Stimulated activated CD8-positive, alpha-beta memory T cell treated with anti-CD3 and anti-CD28 coated beads, Interleukin-4, amount 100 ng/mL, for 4 hours (primary cell): Measurements from ENCODE around the gene CCR3.
A peak's percentile ranks its signal among the peaks of the same experiment; 100 is the strongest.

ENCODE experiments used
- DNase-seq, 2 donors: peaks; one replicate each; pipeline ENCODE4 v3.0.0-alpha.2; 2020; ENCODE audit warnings: low read depth in 2 of 2, low spot score in 1 of 2

The CCR3 gene

DNA sequence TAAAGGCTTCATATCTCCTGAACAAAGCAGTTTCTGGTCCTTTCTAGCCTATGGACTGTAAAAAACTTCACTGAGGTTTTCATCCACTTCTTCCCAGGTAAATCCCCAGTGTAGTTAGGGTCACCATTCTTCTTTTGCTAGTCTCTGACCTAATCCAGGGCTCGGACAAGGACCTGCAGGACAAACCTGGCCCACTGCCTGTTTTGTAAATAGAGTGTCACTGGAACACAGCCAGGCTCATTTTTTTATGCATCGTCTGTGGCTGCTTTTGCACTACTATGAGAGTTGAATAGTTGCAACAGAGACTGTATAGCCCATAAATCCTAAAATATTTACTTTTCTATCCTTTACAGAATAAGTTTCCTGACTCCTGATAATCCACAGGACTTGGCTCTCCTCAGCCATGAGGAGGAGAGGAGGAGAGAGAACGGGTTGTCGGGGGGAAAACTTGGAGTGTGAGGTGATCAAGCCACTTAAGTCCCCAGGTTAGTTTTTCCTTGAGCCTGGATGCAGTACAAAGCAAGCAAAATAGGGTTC lies 29.0 kb downstream of the CCR3 start:
- no peak for DNase-seq

DNA sequence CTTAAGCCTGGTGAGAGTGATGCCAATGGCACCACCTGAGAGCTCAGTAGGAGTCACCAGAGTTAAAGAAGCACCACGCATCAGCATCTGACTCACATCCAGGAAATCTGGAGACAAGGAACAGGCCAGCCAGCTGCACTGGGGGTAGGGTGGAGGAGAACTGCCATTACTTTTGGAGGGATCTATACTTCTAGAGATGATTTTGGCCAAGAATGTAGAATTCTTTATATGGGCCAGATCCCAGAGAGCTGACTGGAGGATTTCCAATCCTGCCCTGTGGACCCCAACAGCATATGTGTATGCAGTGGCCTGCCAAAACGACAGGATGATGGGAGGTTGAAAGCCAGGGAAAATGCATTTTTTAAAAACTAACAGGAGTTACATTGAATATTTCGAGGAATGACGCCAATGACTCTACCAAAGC lies 29.8 kb downstream of the CCR3 start:
- no peak for DNase-seq

DNA sequence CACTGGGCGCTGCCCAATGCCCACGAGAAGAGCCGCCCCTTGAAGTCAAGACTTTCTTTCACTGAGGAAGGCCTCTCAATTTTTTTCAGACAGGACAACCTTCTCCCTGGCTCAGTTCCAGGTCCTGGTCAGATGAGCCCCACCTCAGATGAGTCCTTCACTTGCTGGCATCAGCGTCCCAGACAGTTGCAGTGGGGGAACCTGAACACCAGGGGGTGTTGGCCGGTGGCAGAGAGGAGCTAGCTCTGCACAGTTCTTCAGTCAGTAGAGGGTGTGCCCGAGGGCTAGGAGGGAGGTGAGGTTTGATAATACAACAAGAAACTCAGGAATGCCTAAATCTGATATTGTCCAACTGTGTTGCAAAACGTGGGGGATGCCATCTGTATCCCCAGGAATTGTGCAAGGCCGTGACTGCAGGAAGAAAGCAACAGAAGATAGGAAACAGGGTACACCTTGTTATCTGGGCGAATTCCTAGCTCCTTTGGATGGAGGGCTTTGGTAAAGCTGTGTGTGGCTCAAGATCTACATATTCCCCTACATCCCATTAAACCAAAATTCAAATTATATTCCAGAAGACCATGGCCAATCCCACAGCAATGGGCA lies 34.3 kb downstream of the CCR3 start:
- peak; percentile 53 to 56 for DNase-seq

DNA sequence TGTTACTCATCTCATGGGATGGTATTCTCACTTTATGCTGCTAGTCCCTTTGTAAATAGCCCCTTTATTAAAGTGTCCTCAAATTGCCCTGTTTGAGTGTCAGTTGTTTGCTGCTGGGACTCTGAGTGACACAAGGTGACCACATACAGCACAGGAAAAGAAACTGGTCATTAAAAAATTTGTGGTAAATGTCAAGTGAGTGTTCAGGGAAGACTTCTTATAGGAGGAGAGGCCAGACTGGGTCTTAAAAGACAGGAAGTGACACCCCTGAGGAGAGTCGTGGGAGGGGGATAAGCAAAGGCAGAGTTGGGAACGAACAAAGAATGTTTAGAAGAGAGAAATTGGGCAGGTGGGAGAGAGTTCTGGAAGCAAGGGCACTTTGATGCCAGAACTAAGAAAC lies 35.2 kb downstream of the CCR3 start:
- no peak for DNase-seq

DNA sequence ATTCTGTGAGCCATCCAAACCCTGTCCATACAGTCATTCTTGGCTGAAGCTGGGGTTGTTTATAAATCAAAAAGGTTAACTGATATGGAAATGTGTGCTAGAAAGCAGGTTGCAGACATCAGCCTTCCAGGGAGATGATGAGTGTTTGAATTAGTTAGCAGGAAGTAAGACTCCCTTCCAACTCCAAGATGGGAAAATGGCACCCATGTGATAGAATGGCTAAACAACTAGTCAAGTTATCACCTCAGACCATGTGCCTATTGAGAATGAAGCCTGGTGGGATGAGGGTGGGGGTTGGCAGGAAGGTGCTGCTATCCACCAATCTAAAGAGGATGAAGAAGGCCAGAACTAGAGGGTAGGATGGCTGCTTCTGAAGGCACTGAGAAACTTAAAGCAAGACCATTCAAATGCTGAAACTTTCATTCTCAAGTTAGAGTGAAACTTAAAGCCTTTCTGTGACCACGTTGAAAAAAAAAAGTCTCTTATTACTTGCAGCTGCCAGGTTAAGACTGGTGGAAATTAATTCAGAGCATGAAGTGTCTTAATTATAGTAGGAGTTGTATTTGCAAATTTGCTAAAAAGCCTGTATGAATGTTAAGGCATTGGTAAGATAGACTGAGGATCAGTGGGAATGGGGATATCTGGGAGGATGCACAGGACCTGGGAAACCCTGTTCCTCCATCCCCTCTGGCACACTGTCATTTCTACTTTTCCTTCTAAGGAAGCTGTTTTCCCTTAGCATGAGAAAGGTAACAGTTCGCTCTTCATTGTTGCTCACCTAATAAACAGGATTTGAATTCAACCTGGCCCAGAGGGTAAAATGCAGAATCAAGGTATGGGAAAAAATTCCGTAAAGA lies 36.8 kb downstream of the CCR3 start:
- DNase-seq = no peak

DNA sequence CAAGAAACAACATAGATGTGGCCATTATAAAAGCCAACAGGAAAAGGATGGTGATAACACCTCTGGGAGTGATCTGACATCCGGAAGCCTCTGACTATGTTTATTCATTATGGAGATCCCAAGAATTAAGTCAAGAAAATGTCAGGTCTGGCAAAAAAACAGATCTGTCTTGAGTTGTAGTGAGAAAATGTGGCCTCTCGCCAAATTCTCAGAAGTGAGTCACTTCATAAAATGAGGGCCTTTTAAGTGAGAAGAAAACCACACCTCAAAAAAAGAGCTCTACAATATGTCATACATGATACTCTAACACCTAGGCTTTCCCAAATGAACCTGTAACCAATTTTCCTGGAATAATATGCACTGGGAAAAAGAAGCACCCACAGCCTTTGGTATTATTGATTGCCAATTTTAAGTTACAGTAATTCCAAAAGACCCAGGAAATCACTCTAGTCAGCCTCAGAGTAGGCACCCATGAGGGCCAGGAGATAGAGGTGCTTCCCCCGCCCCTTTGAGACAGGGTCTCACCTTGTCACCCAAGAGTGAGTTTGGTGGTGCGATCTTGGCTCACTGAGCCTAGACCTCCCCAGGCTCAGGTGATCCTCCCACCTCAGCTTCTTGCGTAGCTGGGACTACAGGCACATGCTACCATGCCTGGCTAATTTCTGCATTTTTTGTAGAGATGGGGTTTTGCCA lies 38.0 kb downstream of the CCR3 start:
- DNase-seq = no peak

DNA sequence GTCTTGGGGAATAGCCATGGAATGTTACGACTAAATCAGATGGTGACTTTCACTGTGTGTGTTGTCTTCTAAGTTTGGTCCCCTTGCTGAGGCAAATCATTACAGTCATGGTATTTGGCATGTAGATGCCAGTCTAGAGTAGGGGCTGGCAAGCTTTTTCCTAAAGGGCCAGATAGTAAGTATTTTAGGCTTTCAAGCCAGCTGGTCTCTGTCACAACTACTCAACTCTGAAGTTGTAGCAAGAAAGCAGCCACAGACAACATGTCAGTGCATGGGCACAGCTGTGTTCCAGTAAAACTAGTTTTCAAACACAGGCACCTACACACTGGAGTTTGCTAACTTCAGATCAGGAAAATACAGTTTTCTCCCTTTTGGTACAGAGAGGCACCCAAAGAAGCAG lies 39.3 kb downstream of the CCR3 start:
- no peak for DNase-seq

DNA sequence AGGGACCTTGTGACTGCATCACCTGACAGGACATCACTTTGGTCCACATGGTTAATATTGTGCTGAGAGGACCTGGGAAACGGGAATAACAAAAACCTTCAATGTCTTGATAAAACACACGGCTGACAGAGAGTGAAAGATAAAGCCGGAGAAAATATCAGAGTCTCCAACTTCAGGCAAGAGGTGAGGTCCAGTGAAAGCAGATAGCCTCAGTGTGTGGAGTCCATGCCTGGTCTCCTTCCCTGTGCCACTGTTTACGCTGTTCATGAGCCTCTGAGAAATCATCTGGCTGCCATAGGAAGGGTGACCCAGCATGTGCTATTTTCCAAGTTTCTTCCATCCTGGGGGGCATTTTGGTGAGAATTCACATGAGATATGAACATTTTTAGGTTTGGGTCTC lies 39.8 kb downstream of the CCR3 start:
- no peak for DNase-seq

DNA sequence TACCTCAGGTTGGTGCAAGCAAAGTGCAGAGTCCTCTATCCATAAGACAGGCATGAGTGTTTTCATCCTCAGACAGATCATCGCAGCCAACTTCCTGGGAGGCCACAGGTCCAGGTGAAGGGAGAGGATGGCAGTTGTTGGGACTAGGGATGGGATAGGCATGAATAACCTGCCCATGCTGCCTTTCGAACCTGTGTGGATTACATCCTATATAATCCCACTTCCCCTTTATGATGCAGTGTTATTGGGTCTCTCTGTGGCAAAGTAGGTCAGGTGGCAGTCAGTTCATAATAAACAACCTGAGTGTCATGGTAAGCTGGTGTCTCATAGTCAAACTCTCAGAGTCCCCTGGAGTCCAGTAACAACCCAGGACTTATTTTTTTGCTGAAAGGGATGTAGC lies 40.4 kb downstream of the CCR3 start:
- DNase-seq = no peak

DNA sequence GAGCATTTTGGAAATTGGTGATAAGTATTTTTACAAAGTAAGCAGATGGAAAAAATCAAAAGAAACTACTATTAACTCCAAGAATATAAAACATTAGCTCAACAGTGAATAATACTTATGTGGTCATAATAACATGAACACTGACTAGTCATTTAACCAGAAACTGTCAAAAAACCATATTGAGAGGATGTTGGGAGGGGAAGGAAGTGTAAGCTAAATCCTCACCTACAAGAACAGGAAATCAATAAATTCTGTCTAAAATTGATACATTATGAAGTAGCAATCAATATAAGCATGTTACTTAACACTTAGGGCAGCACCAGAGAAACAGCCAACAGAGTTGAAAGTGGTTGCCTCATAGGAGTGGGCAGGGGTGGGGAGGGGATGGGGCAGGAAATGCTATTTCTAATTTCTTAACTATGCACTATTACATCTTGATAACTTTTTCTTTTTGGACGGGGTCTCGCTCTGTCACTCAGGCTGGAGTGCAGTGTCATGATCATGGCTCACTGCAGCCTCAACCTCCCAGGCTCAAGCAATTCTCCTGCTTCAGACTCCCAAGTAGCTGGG lies 41.7 kb downstream of the CCR3 start:
- DNase-seq = no peak

DNA sequence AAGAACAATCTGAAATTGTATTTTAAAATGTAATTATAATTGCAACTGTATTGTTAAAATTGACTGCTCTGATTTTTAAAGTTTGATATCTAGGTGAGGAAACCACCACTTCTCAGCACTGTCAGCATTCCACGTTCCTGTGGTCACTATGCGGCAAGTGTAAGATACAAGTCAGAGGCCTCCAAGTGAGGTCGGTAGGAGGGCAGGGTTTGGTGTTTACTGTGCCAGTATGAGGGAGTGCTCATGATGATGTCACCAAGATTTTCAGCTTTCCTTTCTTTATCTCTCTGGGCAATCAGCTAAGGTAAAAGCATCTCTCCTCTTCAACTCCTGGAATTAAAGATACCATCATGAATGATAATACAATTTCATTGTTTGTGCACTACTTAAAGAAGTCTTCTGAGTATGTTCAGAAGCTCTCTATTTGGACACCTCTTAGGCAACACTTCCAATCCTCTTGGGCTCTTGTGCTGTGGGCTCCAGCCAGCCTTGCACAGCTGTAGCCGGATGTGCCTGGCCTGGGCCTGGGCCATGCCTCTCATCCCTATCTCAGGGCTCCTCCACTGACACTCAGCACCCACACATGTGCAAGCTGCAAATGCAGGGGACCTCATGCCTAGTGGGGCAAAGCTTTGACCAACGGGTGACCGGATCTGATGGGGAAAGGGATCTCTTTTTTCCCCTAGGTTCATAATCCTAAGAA lies 42.9 kb downstream of the CCR3 start:
- no peak for DNase-seq

DNA sequence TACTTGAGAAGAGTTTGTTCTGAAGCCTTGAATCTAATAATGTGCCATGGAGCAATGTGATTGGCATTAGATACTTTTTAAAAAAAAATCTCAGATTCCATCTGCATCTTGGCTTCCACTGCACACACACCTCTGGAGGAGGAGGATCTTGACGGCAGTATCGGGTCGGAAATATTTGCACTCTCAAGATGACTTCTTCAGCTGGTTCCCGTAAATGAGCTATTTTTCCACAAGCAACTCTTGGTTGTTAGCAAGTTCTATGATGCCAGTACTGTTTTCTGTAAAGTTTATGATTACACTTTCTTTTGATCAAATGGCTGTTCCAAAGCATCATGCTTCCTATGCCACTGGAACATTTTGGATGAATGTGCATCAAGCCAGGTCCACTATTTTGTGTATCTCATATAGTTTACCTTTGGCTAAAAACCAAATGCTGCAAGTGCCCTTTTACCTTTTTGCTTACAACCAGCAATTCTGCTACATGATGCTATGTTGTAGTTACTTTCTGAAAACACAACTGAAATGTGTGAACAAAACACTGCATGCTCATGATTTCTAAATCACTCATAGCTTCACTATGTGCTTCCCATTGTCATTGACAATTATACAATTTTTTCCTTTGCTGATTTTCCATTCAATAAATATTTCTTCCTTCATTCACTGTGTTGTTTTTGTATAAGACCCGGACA lies 43.8 kb downstream of the CCR3 start:
- DNase-seq = no peak

DNA sequence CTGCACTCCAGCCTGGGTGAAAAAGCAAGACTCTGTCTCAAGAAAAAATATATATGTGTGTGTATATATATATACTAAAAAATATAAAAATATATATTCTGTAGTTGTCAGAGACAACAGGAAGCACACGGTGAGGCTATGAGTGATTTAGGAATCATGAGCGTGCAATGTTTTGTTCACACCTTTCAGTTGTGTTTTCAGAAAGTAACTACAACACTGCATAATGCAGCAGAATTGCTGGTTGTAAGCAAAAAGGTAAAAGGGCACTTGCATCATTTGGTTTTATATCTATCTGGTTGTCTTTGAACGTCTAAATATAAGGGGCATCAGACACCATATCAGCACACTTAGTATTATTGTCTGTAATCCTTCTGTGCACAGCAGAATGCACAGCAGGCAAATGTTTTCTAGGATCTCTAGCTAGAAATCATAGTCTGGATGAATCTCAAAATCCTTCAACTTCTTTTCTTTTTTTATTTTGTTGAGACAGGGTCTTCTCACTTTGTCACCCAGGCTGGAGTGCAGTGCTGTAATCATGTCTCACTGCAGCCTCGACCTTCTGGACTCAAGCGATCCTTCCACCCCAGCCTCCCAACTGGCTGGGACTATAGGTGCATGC lies 44.8 kb downstream of the CCR3 start:
- DNase-seq = no peak

DNA sequence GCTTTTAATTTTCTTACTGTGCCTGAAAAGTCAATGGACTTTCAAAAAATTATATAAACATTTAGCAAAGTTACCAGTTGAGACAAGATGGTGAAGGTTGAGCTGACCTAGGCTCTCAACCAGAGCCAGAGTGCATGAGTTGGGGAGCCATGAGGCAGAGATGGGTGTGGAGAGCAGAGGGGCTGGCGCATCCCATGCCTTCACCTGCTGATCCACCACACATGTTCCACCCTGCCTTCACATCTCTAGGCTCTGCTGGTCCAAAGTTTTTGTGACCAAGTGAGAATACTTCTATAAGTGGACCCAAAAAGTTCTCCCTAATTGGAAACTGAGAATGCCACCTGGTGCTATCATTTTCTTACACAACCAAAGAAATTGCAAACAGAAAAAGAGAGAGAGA lies 47.3 kb downstream of the CCR3 start:
- DNase-seq = no peak

DNA sequence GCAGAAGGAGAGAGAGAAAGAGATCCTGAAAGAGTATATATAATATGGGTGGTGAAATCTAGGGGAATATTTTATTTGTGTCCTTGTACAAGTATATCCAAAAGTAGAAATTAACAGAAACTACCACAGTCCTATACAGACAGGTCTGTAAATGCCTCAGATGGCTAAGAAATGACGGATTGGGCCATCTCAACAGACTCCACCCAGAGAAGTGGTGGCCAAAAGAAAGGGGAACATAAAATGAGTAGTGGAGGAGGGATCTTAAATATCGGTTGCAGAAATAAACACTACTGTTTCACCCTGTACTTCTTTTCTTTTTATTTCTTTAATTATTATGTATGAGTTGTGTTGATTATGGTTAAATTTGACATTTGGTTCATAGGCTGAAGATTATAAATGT lies 47.7 kb downstream of the CCR3 start:
- DNase-seq = no peak

DNA sequence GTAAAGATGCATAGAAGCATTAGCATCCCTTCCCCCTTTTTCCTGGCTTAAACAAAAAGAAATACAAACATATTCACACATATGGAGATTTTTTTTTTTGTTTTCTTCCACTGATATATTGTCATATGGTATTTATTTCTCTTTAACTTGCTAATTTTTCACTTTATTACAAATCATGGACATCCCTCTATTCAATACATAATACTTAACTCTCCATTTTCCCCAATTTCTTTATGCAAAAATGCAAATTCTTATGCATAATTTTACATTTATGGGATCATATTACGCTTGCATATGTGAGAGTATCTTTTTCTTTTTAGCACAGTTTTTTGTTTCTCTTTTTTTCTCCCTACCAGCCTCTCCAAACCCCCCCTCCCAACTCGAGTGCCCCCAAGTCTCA lies 48.8 kb downstream of the CCR3 start:
- DNase-seq = no peak

DNA sequence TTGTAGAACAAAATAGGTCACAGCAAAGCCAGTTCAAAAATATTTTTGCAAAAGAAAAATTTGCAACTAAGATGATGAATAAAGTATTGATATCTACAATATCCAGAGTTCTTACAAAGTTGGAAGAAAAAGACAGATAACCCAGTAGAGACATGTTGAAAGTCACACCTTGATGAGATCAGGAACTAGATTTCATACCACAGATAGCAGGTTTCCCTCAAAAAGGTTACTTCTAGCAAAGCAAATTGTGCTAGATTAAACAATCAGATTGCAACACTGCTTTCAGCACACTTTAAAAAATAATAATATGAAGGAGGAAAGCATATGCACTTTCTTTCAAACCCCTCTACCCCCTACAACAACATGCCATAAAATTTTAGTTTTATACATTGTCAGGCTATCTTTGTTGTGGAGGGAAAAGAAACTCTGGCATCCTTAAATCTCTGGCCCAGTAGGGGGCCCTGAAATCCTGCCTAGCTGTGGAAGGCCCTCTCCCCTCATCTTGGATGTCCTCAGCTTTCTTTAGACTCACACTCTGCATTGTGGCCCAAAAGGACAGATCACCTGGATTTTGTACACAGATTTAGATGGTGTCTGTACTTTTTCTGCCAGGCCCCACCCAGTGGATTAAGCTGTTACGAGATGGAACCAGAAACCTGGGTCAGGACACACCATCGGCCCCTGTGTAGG lies 50.9 kb downstream of the CCR3 start:
- DNase-seq = no peak

DNA sequence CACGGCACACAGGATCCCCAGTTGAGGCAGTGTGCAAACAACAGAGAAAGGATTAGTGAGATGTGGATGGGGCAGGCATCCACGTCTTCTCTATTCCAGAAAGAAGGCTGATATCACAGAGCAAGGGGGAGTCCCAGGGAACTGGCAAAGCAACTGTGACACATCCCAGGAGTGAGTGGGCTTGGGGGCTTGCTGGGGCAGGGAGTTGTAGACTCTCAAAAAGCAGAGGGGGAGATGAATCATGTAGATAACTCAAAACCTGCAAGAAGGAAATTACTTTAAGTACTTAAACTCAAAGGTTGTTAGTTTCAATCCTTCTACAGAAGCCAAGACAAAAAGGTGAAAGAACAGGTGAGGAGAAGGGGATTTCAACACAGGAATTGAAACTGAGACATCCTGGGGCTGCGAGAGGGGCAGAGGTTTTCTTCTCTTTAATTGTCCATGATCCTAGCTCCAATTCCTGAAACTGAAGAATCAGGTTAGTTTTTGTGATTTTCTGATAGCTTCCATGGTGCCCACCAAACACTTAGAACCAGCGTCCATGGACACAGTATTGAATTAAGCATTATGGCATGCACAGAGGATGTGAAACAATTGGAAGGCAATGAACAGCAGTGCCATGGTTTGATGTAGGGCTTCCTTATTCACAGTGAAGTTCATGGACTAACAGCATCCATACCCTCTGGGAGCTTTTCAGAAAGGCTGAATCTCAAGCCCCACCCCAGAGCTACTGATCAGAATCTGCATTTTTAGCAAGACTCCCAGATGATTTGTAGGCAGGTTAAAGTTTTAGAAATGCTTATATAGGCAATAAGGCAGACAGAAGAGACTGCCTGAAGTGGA lies 52.0 kb downstream of the CCR3 start:
- no peak for DNase-seq

DNA sequence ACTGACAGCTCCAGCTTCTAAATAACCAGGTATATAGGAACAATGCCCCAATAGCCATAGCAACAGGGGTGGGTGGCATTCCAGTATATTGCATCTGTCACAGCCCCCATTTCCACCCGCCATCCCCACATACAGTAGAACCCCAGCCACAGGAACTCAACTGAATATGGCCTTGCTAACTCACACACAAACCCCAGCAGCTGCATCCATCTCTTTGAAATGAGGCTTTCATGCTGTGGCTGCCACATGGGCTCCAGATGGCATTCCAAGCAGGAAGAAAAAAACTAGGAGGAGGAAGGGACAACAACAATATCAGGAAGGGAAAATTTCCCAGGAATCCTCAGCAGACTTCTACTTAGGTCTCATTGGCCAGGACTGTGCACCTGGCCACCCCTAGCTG lies 54.6 kb downstream of the CCR3 start:
- DNase-seq = no peak
